ENCODE results near the gene TGM5. TPM values are rescaled to one million over a fixed set of nuclear protein-coding genes. Genes with fewer than 3 reads are reported as not detected.

Gene TGM5
- total RNA-seq, 1 donor, result not detected

DNA sequence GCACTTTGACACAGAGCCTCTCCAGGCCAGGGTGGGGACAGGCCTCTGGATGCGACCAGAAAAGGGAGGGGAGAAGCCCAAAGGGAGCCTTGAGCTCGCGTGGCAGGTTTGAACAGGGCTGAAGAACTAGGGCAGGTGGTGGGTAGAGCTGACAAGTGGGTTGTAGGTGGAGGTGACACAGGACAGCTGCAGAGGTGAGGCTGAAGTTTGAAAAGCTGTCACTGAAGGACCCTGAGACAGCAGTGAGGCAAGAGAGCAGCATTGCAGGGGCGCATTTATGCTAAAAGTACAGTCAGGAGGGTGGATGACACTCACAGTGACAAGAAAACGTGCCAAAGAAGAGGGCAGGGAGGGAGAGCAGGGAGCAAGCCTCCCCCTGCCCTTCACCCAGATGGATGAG is 24.1 kb downstream of the TGM5 start:
- DNase-seq (ENCODE audit: insufficient read length, low spot score, missing footprints), result no peak
- Histone ChIP-seq H3K4me2 (ENCODE audit: insufficient read depth, low read length) (no peak overlapping the region), H2AFZ (ENCODE audit: low read length) (no peak overlapping the region), H3K27me3 (ENCODE audit: insufficient read depth, low read length) (peaks cover 12% of the 10 kb centered on the region), H3K4me1 (ENCODE audit: insufficient read depth, low read length) (peaks cover 3% of the 10 kb centered on the region), H4K20me1 (ENCODE audit: insufficient read depth, low read length) (no peaks in the 10 kb centered on the region), H3K27ac (ENCODE audit: low read depth, low read length) (no peak overlapping the region), H3K36me3 (ENCODE audit: insufficient read depth, low read length) (no peaks in the 10 kb centered on the region), H3K9me3 (ENCODE audit: low read depth, low read length) (no peaks in the 10 kb centered on the region), H3K79me2 (ENCODE audit: insufficient read depth, low read length) (no peaks in the 10 kb centered on the region), H3K4me3 (ENCODE audit: insufficient read depth, low read length) (no peak overlapping the region)
- TF ChIP-seq, protein P1, sequence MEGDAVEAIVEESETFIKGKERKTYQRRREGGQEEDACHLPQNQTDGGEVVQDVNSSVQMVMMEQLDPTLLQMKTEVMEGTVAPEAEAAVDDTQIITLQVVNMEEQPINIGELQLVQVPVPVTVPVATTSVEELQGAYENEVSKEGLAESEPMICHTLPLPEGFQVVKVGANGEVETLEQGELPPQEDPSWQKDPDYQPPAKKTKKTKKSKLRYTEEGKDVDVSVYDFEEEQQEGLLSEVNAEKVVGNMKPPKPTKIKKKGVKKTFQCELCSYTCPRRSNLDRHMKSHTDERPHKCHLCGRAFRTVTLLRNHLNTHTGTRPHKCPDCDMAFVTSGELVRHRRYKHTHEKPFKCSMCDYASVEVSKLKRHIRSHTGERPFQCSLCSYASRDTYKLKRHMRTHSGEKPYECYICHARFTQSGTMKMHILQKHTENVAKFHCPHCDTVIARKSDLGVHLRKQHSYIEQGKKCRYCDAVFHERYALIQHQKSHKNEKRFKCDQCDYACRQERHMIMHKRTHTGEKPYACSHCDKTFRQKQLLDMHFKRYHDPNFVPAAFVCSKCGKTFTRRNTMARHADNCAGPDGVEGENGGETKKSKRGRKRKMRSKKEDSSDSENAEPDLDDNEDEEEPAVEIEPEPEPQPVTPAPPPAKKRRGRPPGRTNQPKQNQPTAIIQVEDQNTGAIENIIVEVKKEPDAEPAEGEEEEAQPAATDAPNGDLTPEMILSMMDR (IDR thresholded peaks at IDR 0.05; ENCODE audit: extremely low read depth, low read depth, low read length), result no peak

GRCh38 chr15:43241100-43241499 is 25.6 kb downstream of the TGM5 start:
- Histone ChIP-seq H3K4me3 (ENCODE audit: insufficient read depth, low read length) (no peak overlapping the region), H3K4me2 (ENCODE audit: insufficient read depth, low read length) (no peak overlapping the region), H2AFZ (ENCODE audit: low read length) (no peak overlapping the region), H4K20me1 (ENCODE audit: insufficient read depth, low read length) (no peaks in the 10 kb centered on the region), H3K79me2 (ENCODE audit: insufficient read depth, low read length) (no peaks in the 10 kb centered on the region), H3K27me3 (ENCODE audit: insufficient read depth, low read length) (peaks cover 13% of the 10 kb centered on the region), H3K9me3 (ENCODE audit: low read depth, low read length) (no peaks in the 10 kb centered on the region), H3K27ac (ENCODE audit: low read depth, low read length) (no peak overlapping the region), H3K36me3 (ENCODE audit: insufficient read depth, low read length) (no peaks in the 10 kb centered on the region), H3K4me1 (ENCODE audit: insufficient read depth, low read length) (peaks cover 3% of the 10 kb centered on the region)
- TF ChIP-seq, protein P1 (IDR thresholded peaks at IDR 0.05; ENCODE audit: extremely low read depth, low read depth, low read length), result no peak
- peak; percentile 91 for DNase-seq (ENCODE audit: insufficient read length, low spot score, missing footprints)

DNA sequence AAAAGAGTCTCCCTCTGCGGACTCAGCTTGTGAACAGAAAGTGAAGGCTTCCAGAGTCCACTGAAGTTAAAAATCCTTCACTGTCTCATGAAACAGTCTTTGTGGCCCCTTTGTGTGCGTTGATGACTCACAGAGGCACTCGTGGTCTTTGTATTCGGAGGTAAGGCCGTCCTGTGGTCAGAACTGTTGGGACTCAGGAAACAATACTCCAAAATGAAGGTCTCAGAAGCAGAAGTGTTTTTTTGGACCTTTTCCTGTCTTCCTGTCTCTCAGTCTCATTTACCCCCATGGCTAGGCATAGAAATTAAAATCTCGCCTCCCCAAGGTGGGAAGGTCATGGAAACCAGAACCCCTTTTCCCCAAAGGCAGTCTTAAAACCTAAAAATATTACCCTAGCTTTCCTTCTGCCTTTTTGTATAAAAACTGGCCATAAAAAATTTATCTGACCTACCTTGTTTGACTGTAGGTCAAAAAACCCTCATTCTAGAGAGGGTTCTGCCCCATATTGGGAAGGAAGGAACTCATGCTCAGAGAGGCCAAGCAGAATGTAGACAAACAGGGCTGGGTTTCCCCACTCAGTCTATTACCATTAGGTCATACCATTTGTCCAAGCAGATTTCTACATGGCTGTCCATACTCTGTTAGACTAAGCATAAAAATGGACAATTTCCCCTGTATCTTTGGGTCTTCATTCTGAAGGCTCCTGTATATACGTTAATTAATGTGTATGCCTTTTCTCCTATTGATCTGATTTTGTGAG is 26.8 kb downstream of the TGM5 start:
- Histone ChIP-seq H3K4me2 (ENCODE audit: insufficient read depth, low read length) (no peak overlapping the region), H4K20me1 (ENCODE audit: insufficient read depth, low read length) (no peaks in the 10 kb centered on the region), H3K4me1 (ENCODE audit: insufficient read depth, low read length) (peaks cover 3% of the 10 kb centered on the region), H3K27ac (ENCODE audit: low read depth, low read length) (no peak overlapping the region), H3K79me2 (ENCODE audit: insufficient read depth, low read length) (no peaks in the 10 kb centered on the region), H3K27me3 (ENCODE audit: insufficient read depth, low read length) (peaks cover 18% of the 10 kb centered on the region), H3K4me3 (ENCODE audit: insufficient read depth, low read length) (no peak overlapping the region), H2AFZ (ENCODE audit: low read length) (no peak overlapping the region), H3K36me3 (ENCODE audit: insufficient read depth, low read length) (no peaks in the 10 kb centered on the region), H3K9me3 (ENCODE audit: low read depth, low read length) (no peaks in the 10 kb centered on the region)
- TF ChIP-seq, protein P1 (IDR thresholded peaks at IDR 0.05; ENCODE audit: extremely low read depth, low read depth, low read length), result no peak
- DNase-seq (ENCODE audit: insufficient read length, low spot score, missing footprints), result no peak

- Histone ChIP-seq H3K4me1 (ENCODE audit: insufficient read depth, low read length) (peaks cover 3% of the 10 kb centered on the region), H2AFZ (ENCODE audit: low read length) (no peak overlapping the region), H3K4me3 (ENCODE audit: insufficient read depth, low read length) (no peak overlapping the region), H3K27ac (ENCODE audit: low read depth, low read length) (no peak overlapping the region), H3K9me3 (ENCODE audit: low read depth, low read length) (no peaks in the 10 kb centered on the region), H3K36me3 (ENCODE audit: insufficient read depth, low read length) (no peaks in the 10 kb centered on the region), H4K20me1 (ENCODE audit: insufficient read depth, low read length) (no peaks in the 10 kb centered on the region), H3K4me2 (ENCODE audit: insufficient read depth, low read length) (no peak overlapping the region), H3K79me2 (ENCODE audit: insufficient read depth, low read length) (no peaks in the 10 kb centered on the region), H3K27me3 (ENCODE audit: insufficient read depth, low read length) (peaks cover 19% of the 10 kb centered on the region)
- TF ChIP-seq, protein P1 (IDR thresholded peaks at IDR 0.05; ENCODE audit: extremely low read depth, low read depth, low read length), result no peak
- no peak for DNase-seq (ENCODE audit: insufficient read length, low spot score, missing footprints)
Observed at GRCh38 chr15:43238671-43239131, 28.0 kb downstream of the TGM5 start.
